H1 (cell line): Measurements from ENCODE around the gene MOB1B. TPM values are rescaled to one million over a fixed set of nuclear protein-coding genes. Genes with fewer than 3 reads are reported as not detected.

ENCODE experiments used
- CTCF ChIA-PET: fragments of 300-600 bp; sonication (Branson Sonifier 250); formaldehyde crosslinking; loops from one replicate; lab custom pipeline; 2021; ENCODE audit not compliant: partially characterized antibody; lab: Charles Lee
- POLR2A ChIA-PET: fragments of 300-600 bp; sonication (Branson Sonifier 250); formaldehyde crosslinking; loops from one replicate; lab custom pipeline; 2021; ENCODE audit warnings: inconsistent platforms; ENCODE audit not compliant: partially characterized antibody; lab: Charles Lee
- DNase-seq, 2 experiments: peaks; one replicate each; pipeline versions ENCODE4 v3.0.0 to v3.0.0-alpha.2; 2010 to 2022; ENCODE audit warnings: low spot score in 2 of 2, low read depth in 1 of 2, mixed read lengths in 1 of 2
- FAIRE-seq: peaks from 2 replicates; lab custom pipeline; 2011; peaks lifted over from hg19 to GRCh38; lab: Jason Lieb, UNC
- H2AFZ ChIP-seq: 2 replicates; pipeline ENCODE4 v1.8.1; 2012; ENCODE audit warnings: low read length, inconsistent platforms
- H2AK5ac ChIP-seq: 2 replicates; pipeline ENCODE4 v1.6.1; 2013; ENCODE audit warnings: low read depth, low read length
- H2BK120ac ChIP-seq: replicated peaks from 2 replicates; pipeline ENCODE3; 2013; ENCODE audit warnings: low read depth, low read length, inconsistent platforms
- H2BK12ac ChIP-seq: 2 replicates; pipeline ENCODE4 v1.6.1; 2013; ENCODE audit warnings: low read depth, low read length
- H2BK15ac ChIP-seq: 2 replicates; pipeline ENCODE4 v1.6.1; 2013; ENCODE audit warnings: low read length
- H2BK20ac ChIP-seq: 2 replicates; pipeline ENCODE4 v1.6.1; 2013; ENCODE audit warnings: low read length
- H2BK5ac ChIP-seq: 2 replicates; pipeline ENCODE4 v1.6.1; 2013; ENCODE audit warnings: low read depth, low read length
- H3K14ac ChIP-seq: 2 replicates; pipeline ENCODE4 v1.6.1; 2013; ENCODE audit warnings: inconsistent platforms; ENCODE audit not compliant: insufficient read length
- H3K18ac ChIP-seq: 2 replicates; pipeline ENCODE4 v1.6.1; 2013; ENCODE audit warnings: low read length; ENCODE audit errors: extremely low read depth
- H3K23ac ChIP-seq: 2 replicates; pipeline ENCODE4 v1.6.1; 2013; ENCODE audit warnings: inconsistent platforms; ENCODE audit not compliant: insufficient read length
- H3K23me2 ChIP-seq: 2 replicates; pipeline ENCODE4 v1.6.1; 2013; ENCODE audit warnings: low read depth, low read length
- H3K27ac ChIP-seq: 2 replicates; pipeline ENCODE4 v1.6.1; 2011; ENCODE audit warnings: low read depth, low read length, inconsistent platforms
- H3K27me3 ChIP-seq, 4 experiments: replicated peaks in 1 of 4; 1 replicate in 1 of 4; 2 replicates in 3 of 4; pipeline versions ENCODE4 v1.6.1 to v1.8.1; 2011 to 2013; ENCODE audit warnings: low read length in 3 of 4, mild to moderate bottlenecking in 3 of 4, inconsistent platforms in 2 of 4, mixed read lengths in 2 of 4, moderate library complexity in 1 of 4; ENCODE audit not compliant: control insufficient read depth in 3 of 4, insufficient read depth in 3 of 4; ENCODE audit errors: extremely low read depth in 1 of 4
- H3K36me3 ChIP-seq, 4 experiments: 2 replicates each; pipeline versions ENCODE4 v1.6.1 to v1.8.1; 2011 to 2013; ENCODE audit warnings: mild to moderate bottlenecking in 4 of 4, low read length in 3 of 4, moderate library complexity in 2 of 4, control low read depth in 1 of 4, inconsistent platforms in 1 of 4; ENCODE audit not compliant: insufficient read depth in 4 of 4, control insufficient read depth in 2 of 4
- H3K4ac ChIP-seq: replicated peaks from 2 replicates; pipeline ENCODE3; 2013; ENCODE audit warnings: low read length, low read depth, mixed read lengths, inconsistent platforms; ENCODE audit not compliant: insufficient read length
- H3K4me1 ChIP-seq, 4 experiments: replicated peaks in 1 of 4; 1 replicate in 1 of 4; 2 replicates in 3 of 4; pipeline versions ENCODE4 v1.6.1 to v1.8.1; 2011 to 2013; ENCODE audit warnings: low read length in 3 of 4, inconsistent platforms in 2 of 4, mixed read lengths in 1 of 4; ENCODE audit not compliant: insufficient read depth in 4 of 4, control insufficient read depth in 3 of 4
- H3K4me2 ChIP-seq, 2 experiments: 2 replicates each; pipeline versions ENCODE4 v1.6.1 to v1.8.1; 2011 to 2013; ENCODE audit warnings: low read depth in 2 of 2, low read length in 2 of 2, control low read depth in 1 of 2, inconsistent platforms in 1 of 2, mild to moderate bottlenecking in 1 of 2; ENCODE audit not compliant: insufficient read depth in 1 of 2
- H3K4me3 ChIP-seq, 4 experiments: fragments of 200-600, 300-600 bp in 1 of 4; sonication (generic), shearing (Covaris generic), sonication (Bioruptor Twin) in 1 of 4; 2 replicates each; pipeline versions ENCODE4 v1.5.1 to v1.8.1; 2011 to 2016; ENCODE audit warnings: low read length in 4 of 4, low read depth in 3 of 4, control low read depth in 2 of 4, inconsistent platforms in 2 of 4, mild to moderate bottlenecking in 2 of 4, mixed read lengths in 1 of 4, moderate library complexity in 1 of 4; ENCODE audit not compliant: insufficient read depth in 2 of 4; ENCODE audit errors: extremely low read depth in 1 of 4
- H3K56ac ChIP-seq: replicated peaks from 2 replicates; pipeline ENCODE3; 2013; ENCODE audit warnings: low read depth, mild to moderate bottlenecking, mixed read lengths, low read length, inconsistent platforms; ENCODE audit not compliant: insufficient read length
- H3K79me1 ChIP-seq: 2 replicates; pipeline ENCODE4 v1.6.1; 2013; ENCODE audit warnings: low read depth, low read length, control low read depth
- H3K79me2 ChIP-seq, 2 experiments: 2 replicates each; pipeline versions ENCODE4 v1.6.1 to v1.8.1; 2012 to 2013; ENCODE audit warnings: low read length in 2 of 2, mild to moderate bottlenecking in 2 of 2, inconsistent platforms in 1 of 2; ENCODE audit not compliant: insufficient read depth in 2 of 2, control insufficient read depth in 1 of 2
- H3K9ac ChIP-seq, 4 experiments: replicated peaks in 1 of 4; 1 replicate in 1 of 4; 2 replicates in 3 of 4; pipeline versions ENCODE4 v1.6.1 to v1.8.1; 2011 to 2013; ENCODE audit warnings: low read depth in 3 of 4, low read length in 3 of 4, control low read depth in 2 of 4, mild to moderate bottlenecking in 2 of 4, moderate library complexity in 2 of 4, inconsistent platforms in 1 of 4; ENCODE audit errors: extremely low read depth in 1 of 4
- H3K9me3 ChIP-seq, 2 experiments: 2 replicates each; pipeline versions ENCODE4 v1.6.1 to v1.8.1; 2012 to 2013; ENCODE audit warnings: mild to moderate bottlenecking in 2 of 2, moderate library complexity in 2 of 2, control low read depth in 1 of 2, inconsistent platforms in 1 of 2, low read depth in 1 of 2, low read length in 1 of 2, mixed read lengths in 1 of 2; ENCODE audit not compliant: insufficient read depth in 2 of 2
- H4K20me1 ChIP-seq, 2 experiments: replicated peaks in 1 of 2; 2 replicates each; pipeline versions ENCODE3 to v1.8.1; 2011 to 2013; ENCODE audit warnings: inconsistent platforms in 2 of 2, low read length in 2 of 2, mild to moderate bottlenecking in 1 of 2; ENCODE audit not compliant: insufficient read depth in 2 of 2, control insufficient read depth in 1 of 2
- H4K5ac ChIP-seq: 2 replicates; pipeline ENCODE4 v1.6.1; 2013; ENCODE audit warnings: low read length, low read depth, mixed read lengths, inconsistent platforms; ENCODE audit not compliant: insufficient read length
- H4K8ac ChIP-seq: 2 replicates; pipeline ENCODE4 v1.8.0; 2013; ENCODE audit warnings: mild to moderate bottlenecking, moderate library complexity, low read length, inconsistent platforms; ENCODE audit not compliant: insufficient read depth; ENCODE audit errors: extremely low read depth
- H4K91ac ChIP-seq: replicated peaks from 2 replicates; pipeline ENCODE3; 2013; ENCODE audit warnings: low read length, mixed read lengths, inconsistent platforms; ENCODE audit not compliant: insufficient read length
- BACH1 ChIP-seq: IDR thresholded peaks from 2 replicates; pipeline ENCODE4 v1.6.1; 2012; ENCODE audit warnings: low read length, improper control_type of control experiment
- CBX8 ChIP-seq: fragments of 300-800, 300-1000 bp; sonication (generic); IDR thresholded peaks from 2 replicates; pipeline ENCODE4 v1.7.1; 2016; ENCODE audit warnings: low read depth, low read length, borderline replicate concordance
- HDAC6 ChIP-seq: IDR thresholded peaks from one replicate; pipeline ENCODE4 v1.7.1; 2012; ENCODE audit warnings: low read depth, mild to moderate bottlenecking, inconsistent platforms, low read length, moderate library complexity
- NANOG ChIP-seq: IDR thresholded peaks from 2 replicates; pipeline ENCODE4 v1.6.1; 2011; ENCODE audit warnings: low read length, low read depth, mild to moderate bottlenecking, inconsistent platforms; ENCODE audit not compliant: insufficient read depth, poor library complexity, severe bottlenecking
- TCF12 ChIP-seq: IDR thresholded peaks from 2 replicates; pipeline ENCODE4 v1.6.1; 2011; ENCODE audit warnings: low read depth, mild to moderate bottlenecking, low read length
- WGBS, 2 experiments: shearing (Covaris generic) in 1 of 2; methylation state at CpG; one replicate each; pipeline versions ENCODE4 v1.1.6 to v1.1.7; 2013 to 2015; ENCODE audit warnings: low lambda C conversion rate in 2 of 2, mixed read lengths in 2 of 2, inconsistent platforms in 1 of 2, low coverage in 1 of 2, missing lambda C conversion rate in 1 of 2; ENCODE audit not compliant: insufficient replicate concordance in 2 of 2, insufficient coverage in 1 of 2, insufficient read length in 1 of 2; ENCODE audit errors: extremely low coverage in 1 of 2, missing lambda C conversion rate in 1 of 2; 5-methylcytosine and 5-hydroxymethylcytosine counted together
- polyA plus RNA-seq, 7 experiments: library from polyadenylated mRNA; depleted of rRNA in 3 of 7; stranded (reverse) in 5 of 7; unstranded in 2 of 7; fragments of >200 nt in 5 of 7; fragments of 200-250 nt in 2 of 7; gene quantifications; 1 replicate in 5 of 7; 2 replicates in 1 of 7; 4 replicates in 1 of 7; pipeline versions ENCODE4 v1.2.1 to v1.2.3, GENCODE V29; 2011 to 2013; ENCODE audit warnings: missing spikeins in 2 of 7, mixed read lengths in 2 of 7
- total RNA-seq: library from RNA; stranded (reverse); fragmentation: NEBNext Ultra II Directional; extraction: Animal tissue kit (Norgen Biotek cat#: 25700); gene quantifications from 2 replicates; pipeline ENCODE4 v1.2.1, GENCODE V29; 2021

Gene MOB1B
- total and polyA plus RNA-seq, 2 of the 8 experiments (the other 6 are each of a cell fraction or from before 2014, with no cell fraction given), result 3.8 to 33.5 TPM

DNA sequence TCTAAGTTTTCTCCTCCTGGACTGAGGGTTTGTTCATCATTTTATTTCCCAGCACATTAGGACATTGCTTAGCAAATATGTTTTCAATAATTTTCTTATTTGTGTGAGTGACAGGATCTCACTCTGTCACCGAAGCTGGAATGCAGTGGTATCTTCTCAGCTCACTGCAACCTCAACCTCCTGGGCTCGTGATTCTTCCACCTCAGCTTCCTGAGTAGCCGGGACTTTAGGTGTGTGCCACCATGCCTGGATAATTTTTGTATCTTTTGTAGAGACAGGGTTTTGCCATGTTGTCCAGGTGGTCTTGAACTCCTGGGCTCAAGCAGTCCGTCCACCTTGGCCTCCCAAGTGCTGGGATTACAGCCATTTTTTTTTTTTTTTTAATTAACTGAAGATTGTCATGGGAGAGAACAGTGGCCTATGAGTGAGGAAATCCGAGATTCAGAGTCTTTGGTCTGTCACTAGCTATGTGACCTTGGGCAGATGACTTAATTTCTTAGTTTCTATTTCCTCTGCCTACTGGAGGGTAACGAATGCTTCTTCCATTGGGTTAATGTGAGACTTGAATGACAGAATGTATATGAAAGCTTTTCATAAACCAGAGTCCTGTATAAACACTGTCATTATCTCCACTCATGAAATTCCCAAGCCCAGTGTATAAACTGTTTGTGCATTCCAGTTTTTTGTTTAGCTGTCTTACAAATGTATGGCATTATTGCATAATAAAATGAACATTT lies 23.9 kb downstream of the MOB1B start:
- 85% methylated on average over 6 of the region's 6 CpGs; no CpG with 5 or more reads in 1 of the 2 experiments for WGBS, 2 experiments
- Histone ChIP-seq H3K36me3 (no peaks in the 10 kb centered on the region), H4K5ac (no peak overlapping the region), H2BK15ac (no peak overlapping the region), H3K14ac (no peak overlapping the region), H2BK5ac (0 out of 2 replicates have a peak overlapping the region, but pooled peaks have one; percentile 38), H2AFZ (no peak overlapping the region), H3K18ac (no peak overlapping the region), H3K4ac (no peak overlapping the region), H3K27ac (no peak overlapping the region), H3K4me3 (no peak overlapping the region), H3K79me2 (peaks cover 3 to 76% of the 10 kb centered on the region in 2 experiments), H4K8ac (no peak overlapping the region), H2BK120ac (no peak overlapping the region), H4K91ac (no peak overlapping the region), H3K23ac (no peak overlapping the region), H3K56ac (no peak overlapping the region), H3K23me2 (no peaks in the 10 kb centered on the region), H4K20me1 (peaks cover 0 to 2% of the 10 kb centered on the region in 2 experiments), H3K9ac (no peak overlapping the region), H3K9me3 (peaks cover 0 to 3% of the 10 kb centered on the region in 2 experiments; a peak in 1 of 4 replicates), H2BK12ac (no peak overlapping the region), H3K4me2 (no peak overlapping the region), H2AK5ac (no peak overlapping the region), H2BK20ac (no peak overlapping the region), H3K79me1 (peaks cover 2% of the 10 kb centered on the region; the same call in 1 of the 2 replicates), H3K4me1 (peaks cover 0 to 10% (median 4%) of the 10 kb centered on the region in 4 experiments; a peak in 3 of 7 replicates), H3K27me3 (no peaks in the 10 kb centered on the region)
- ChIA-PET POLR2A (no interaction called here), CTCF (interaction anchor here (0.6 kb wide), 1 partner anchor 16 kb away, joined by 4 read pairs; no protein-coding TSS in a partner anchor)
- FAIRE-seq (no peak), DNase-seq (no peak)
- no peak for TF ChIP-seq TCF12
- no peak for TF ChIP-seq NANOG
- TF ChIP-seq CBX8, result no peak
- TF ChIP-seq BACH1, result no peak
- TF ChIP-seq HDAC6, result no peak
